SU-DHL-6 (cell line): ENCODE results near the gene NT5DC4.

Experiments used
- EZH2phosphoT487 ChIP-seq: fragments of 200-600 bp; sonication (generic), shearing (Covaris generic); conservative IDR thresholded peaks from 2 replicates; pipeline ENCODE4 v1.6.1; 2018; ENCODE audit warnings: mild to moderate bottlenecking, antibody characterized with exemption, low read length, moderate library complexity, mixed read lengths
- TF ChIP-seq, protein P1 (sequence below): fragments of 200-600 bp; sonication (generic); IDR thresholded peaks from one replicate; pipeline ENCODE4 v1.5.1; 2017; ENCODE audit warnings: antibody characterized with exemption, mild to moderate bottlenecking, low read length, moderate library complexity; ENCODE audit not compliant: insufficient read depth, poor library complexity, severe bottlenecking

- TF ChIP-seq, protein P1, sequence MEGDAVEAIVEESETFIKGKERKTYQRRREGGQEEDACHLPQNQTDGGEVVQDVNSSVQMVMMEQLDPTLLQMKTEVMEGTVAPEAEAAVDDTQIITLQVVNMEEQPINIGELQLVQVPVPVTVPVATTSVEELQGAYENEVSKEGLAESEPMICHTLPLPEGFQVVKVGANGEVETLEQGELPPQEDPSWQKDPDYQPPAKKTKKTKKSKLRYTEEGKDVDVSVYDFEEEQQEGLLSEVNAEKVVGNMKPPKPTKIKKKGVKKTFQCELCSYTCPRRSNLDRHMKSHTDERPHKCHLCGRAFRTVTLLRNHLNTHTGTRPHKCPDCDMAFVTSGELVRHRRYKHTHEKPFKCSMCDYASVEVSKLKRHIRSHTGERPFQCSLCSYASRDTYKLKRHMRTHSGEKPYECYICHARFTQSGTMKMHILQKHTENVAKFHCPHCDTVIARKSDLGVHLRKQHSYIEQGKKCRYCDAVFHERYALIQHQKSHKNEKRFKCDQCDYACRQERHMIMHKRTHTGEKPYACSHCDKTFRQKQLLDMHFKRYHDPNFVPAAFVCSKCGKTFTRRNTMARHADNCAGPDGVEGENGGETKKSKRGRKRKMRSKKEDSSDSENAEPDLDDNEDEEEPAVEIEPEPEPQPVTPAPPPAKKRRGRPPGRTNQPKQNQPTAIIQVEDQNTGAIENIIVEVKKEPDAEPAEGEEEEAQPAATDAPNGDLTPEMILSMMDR = no peak
- no peak for TF ChIP-seq EZH2phosphoT487
Measured at GRCh38 chr2:112723547-112723940, 2.7 kb downstream of the NT5DC4 start.
